ENCODE measurements around the gene LBH.

Gene LBH

DNA sequence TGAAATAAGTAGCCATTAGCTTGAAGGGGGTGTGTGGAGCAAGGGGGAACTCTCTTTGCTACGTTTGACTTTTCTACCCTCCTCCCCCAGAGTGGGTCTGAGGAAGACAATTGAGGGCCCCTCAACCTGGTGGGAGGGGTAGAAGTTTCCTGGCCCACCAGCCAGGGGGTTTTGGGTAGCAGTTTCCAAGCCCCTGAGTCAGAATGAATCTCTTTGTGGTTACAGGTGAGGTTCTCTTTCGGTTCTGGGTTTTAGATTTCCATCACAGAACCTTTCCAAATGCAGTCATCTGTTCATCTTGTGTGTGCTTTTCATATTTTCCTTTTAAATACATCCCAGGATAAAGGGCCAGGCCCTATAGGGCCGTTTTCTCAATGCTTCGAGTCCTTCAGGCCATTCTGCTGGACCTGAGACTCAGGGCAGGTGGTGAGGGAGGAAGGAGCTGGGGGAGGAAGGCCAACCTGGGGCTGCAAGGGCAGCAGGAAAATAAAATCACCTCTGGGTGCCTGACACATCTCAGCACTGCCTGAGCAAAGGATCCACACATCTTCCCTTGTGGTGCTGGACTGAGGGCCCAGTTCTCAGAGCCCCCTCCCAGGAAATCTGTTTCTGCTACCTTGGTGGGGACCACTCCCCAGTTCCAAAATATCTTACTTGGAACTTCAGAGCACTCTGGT, 4.7 kb downstream of the LBH start:
- DNase-seq: no peak

DNA sequence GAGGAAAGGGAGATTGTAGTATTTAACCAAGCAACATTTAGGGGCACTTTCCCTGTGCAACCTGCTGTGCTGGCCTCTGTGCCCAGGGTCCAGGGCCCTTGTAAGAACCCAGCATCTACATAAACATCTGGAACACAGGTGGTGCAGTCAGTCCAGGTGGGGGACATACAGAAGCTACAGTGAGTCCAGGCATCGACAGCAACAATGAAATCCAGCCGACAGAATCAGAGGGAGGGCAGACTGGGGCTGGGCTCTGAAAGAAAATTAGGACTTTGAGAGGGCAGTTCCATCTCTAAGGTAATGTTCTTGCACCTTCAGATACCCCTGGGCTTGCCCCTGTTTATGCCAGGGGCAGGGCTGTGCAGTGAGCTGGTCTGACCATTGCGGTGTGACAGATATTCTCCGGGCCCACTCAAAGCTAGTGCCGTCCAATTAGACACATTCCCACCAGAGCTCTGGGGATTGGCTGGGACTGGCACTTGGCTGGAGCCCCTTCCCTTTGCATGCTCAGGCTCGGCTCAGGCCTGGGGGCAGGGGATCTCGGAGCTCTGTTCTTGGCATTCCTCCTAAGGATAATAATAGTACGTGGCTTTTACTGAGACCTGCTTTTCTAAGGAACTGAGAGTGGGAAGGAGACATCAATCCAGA, 5.4 kb downstream of the LBH start:
- no peak for DNase-seq

GRCh38 chr2:30237239-30237965, 6.1 kb downstream of the LBH start:
- peak; percentile 31 for DNase-seq

DNA sequence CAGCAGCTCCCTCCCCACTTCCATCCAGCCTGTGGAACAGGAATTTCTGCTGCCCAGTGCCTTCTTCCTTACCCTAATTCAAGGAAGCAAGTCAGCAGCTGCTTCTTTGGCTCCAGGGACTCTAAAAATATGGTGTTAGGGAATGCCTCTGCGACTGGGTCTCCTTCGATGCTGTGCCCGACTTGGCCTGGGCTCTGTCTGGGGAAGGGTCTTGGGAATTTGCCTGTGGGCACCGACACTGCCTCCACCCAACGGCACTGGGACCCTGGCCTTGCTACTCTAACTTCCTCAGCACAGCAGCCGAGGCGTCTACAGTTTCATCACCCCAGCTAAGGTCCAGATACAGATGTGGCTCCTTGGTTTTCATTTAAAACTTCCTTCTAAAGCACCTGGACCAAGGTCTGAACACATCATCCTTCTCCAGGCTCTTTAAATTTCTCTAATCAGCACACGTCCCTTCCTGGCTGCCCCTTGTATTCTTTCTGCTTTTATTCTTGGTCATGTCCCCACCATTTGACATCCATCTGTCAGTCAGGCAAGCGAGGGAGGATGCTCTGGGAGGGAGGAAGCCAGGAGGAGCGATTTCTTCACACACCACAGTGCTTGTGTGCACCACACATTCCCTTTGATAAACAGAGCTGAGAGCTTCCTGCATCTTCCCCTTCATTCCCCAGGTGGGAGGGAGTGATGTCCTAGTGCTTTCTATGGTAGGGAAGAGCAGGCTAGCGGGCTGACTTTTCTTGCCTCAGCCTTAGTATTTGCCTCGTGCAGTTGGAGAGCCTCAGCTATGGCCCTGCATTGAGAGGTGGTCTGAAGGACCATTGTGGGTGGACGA, 6.8 kb downstream of the LBH start:
- DNase-seq: peak; percentile 44

DNA sequence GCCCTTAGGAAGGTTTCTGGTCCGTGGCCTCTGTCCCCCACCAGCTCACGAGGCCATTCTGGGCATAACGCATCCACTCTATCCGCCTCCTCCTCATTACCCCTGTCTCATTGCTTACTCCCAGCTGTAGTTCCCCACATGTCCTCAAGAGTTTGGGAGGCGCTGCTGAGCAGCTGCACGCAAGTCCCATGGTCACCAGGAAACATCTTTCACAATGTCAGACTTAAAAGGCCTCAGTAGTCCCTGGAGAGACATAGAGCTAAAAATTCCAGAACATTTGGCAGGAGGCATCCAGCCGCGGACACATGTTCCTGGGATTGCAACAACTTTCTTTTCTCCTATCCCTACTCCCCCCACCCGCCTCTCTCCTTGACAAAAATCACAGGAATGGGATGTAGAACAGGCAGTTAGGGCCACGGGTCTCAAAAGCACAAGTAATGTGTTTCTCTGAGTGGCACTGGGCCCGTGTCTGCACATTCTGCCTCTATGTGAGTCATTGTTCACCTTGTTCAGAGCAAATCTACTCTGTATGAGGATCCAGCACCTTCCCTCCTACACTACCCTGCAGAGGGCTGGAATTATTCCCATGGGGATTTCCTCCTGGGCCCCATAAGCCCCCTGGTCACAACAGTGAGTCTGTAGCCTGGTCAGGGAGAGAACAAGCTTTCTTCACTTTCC, 8.1 kb downstream of the LBH start:
- peak; percentile 96 for DNase-seq

DNA sequence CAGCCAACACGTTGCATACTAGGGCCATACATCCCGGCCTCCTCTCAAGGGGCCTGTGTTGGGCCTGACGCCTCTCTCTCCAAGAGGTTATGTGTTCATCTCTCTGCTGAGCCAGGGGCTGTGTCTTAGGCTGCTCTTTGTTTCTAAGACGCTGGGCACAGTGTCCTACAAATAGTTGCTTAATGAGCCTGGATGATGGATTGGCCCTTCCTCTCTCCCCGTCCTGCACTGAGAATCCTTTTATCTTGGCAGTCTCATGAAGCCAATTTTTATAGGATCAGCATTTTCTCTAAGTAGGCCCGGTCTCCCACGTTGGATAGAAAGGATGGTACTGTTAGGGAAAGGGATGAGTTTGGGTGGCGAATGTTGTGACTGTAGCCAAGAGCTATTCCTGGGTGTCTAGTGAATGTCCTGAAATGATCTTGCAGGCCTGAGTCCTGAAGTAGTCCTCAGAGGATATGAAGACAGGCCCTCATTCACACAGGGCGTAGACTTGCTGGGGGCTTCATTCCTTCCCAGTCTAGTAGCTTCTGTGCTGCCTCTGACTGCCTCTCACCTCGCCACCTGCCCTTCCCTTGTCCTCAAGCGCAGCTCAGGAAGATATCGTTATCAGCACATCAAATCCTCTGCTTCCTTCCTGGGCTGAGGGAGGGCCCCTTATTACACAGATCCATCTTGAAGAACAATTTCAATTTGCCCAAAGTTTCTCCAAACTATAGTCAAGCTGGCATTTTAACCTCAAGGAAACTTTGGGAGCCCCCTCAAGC, 8.8 kb downstream of the LBH start:
- DNase-seq: peak; percentile 34

DNA sequence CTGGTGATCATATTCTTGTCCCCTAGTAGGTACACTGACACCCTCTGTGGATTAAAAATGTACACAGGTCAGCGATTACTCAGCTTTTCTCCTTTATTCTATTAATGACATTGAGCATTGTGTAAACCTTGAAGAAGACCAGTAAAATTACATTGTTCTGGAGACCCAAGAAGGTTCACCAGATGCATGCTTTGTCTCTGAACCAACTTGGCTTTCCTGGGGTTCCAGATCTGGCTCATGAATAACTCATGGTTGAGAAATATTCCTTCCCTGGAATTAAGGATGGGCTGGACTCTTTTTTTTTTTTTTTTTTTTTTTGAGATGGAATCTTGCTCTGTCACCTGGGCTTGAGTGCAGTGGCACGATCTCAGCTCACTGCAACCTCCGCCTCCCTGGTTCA, 11.9 kb downstream of the LBH start:
- no peak for DNase-seq

- no peak for DNase-seq
Observed at GRCh38 chr2:30245364-30245763, 14.0 kb downstream of the LBH start.

GRCh38 chr2:30248791-30249190, 17.5 kb downstream of the LBH start:
- no peak for DNase-seq

GRCh38 chr2:30249354-30249753, 18.0 kb downstream of the LBH start:
- no peak for DNase-seq

DNA sequence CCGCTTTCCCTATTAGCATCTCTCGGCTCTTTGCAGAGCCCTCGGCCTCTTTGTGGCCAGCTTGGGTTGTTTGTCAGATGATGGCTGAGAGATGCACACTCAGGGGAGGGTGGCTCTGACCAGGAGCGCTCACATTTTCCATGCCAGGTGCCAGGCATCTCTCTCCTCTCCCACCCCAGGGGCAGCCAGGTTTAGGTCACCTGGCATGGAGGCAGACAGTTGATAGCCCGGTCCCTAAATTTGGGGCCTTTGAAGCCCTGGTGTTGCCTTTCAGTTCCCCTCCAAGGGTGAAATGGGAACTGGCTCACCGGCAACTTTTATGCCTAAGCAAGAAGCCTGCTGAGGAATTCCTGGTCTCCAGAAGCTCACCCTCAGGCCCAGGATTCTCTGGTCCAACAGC, 19.1 kb downstream of the LBH start:
- DNase-seq: no peak

DNA sequence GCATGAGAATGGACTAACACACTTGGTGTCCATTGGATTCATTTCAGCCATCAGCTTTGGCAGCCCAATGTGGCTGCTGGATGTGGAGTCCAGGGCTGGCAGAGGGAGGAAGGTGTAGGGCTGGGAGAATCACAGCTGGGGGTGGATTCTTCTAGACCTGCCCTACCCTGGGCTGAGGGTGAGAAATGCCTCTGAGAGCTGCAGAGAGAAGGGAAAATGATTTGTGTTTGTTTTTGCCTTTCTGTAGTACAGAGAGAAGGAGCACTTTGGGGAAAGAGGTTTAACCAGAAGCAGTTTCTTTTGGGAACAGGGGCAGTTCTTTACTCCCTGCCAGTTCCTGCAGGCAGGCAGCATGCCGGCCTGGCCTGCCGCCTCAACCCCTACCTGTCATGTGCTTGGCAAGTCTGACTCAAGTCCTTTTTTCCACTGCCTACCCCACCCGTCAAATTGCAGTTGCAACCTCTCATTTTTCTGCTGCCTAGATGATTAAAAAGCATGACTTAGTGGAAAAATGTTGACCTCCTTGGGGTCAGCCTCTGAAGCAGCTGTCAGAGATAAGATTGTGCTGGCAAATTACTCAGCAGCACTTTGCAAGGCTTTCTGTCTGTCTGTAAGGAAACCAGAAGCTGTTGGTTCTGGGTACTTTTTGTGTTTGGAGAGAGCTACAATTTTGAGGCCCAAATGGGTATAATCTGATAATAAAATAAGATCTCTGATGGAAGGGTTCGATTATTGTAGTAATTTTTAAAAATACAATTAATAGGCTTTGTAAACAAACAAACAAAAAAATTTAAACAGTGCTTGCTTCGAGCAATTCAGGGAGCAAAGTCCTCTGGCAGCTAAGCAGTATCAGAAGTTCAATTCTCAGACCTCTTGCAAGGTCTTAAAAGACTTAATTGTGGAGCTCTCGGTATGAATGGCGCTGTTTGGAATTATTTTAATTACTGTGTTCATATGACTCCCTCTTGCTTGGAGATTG, 21.7 kb downstream of the LBH start:
- peak; percentile 71 for DNase-seq

DNA sequence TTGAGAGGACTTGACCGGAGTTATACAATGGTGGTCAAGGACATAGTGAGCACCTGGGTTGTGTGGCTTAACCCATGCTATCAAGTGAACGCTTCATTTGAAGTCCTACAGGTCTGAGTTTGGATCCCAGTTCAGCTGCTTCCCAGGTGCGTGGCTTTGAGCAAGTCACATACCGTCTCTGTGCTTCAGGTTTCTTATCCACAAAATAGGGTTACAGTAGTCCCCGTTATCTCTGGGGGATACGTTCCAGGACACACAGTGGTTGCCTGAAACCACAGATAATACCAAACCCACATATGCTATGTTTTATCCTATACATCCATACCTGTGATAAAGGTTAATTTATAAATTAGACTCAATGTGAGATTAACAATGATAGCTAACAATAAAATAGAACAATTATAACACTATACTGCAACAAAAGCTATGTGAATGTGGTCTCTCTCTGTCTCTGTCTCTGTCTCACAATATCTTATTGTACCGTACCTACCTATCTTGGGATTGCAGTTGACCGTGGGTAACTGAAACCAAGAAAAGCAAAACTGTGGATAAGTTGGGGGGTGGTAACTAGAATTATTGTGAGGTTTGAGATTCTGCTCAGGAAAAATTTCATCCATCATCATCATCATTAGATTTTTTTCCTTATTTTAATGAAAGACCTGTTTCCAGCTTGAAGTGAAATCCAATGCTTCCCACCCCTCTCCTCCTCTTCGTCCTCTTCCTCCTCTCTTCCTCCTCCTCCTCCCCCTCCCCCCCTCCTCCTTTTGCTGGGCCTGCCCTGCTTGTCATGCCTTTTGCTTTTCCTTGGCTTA, 22.7 kb downstream of the LBH start:
- no peak for DNase-seq

GRCh38 chr2:30254685-30255001, 23.3 kb downstream of the LBH start:
- no peak for DNase-seq

DNA sequence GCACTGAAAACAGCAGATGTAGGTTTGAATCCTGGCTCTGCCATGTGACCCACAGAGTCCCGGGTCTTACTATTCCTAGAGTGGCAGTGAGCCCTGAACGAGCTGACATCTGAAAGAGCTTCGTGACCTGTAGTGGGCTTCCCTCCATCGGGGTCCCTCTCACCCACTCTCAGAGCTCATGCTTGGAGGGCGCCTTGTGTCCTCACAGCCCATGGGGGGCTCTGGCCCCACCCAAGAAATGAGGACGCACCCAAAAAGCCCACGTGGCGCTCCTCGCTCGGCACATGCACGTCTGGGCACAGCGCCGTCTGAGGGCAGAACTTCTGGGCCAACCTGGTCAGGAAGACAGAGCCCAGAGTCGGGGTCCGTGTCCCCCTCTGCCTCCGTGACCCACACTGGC, 23.7 kb downstream of the LBH start:
- DNase-seq: no peak

- DNase-seq: no peak
Observed at GRCh38 chr2:30255466-30256408, 24.4 kb downstream of the LBH start.

GRCh38 chr2:30257266-30258214, 26.2 kb downstream of the LBH start:
- DNase-seq: no peak

DNA sequence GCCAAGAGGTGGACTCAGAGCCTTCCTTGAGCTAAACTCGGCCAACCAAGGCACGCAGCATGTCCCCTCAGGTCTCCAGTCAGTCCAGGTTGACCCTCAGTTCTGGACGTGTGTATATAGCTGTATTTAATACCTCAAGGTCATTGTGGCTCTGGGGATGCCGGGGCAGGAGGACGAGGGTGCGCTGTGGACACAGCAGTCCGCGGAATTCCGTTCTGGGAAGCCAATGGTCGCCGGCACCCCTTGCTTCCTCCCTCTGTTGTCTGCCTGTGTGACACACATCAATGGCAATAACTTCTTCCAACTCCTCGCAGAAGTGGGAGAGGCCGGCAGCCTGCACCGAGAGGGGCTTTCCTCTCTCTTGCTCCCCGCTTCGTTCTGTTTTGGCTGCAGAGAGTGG, 27.7 kb downstream of the LBH start:
- no peak for DNase-seq
